Endothelial cell of umbilical vein (primary cell): ENCODE data around the gene FAM184B. TPM values are rescaled to one million over a fixed set of nuclear protein-coding genes. Genes with fewer than 3 reads are reported as not detected.

ENCODE experiments used
- BruUV-seq: library from RNA; stranded (reverse); fragments of 400-500 nt; replicated peaks from 2 replicates; lab custom pipeline; 2021; lab: Mats Ljungman, UMichigan
- CTCF ChIA-PET: fragments of 300-600, 350-600 bp; sonication (Branson Sonifier 250); formaldehyde crosslinking; loops from one replicate; lab custom pipeline; 2021; ENCODE audit warnings: antibody characterized with exemption, inconsistent platforms; lab: Charles Lee
- POLR2A ChIA-PET: fragments of 300-600, 350-600 bp; sonication (Branson Sonifier 250); formaldehyde crosslinking; loops from one replicate; lab custom pipeline; 2021; ENCODE audit warnings: antibody characterized with exemption, inconsistent platforms; lab: Charles Lee
- DNase-seq: peaks from one replicate; pipeline ENCODE4 v3.0.0-alpha.2; 2011; ENCODE audit warnings: low read depth, low spot score
- FAIRE-seq: peaks from 2 replicates; lab custom pipeline; 2011; peaks lifted over from hg19 to GRCh38; lab: Jason Lieb, UNC
- H2AFZ ChIP-seq: 2 replicates; pipeline ENCODE4 v1.6.0; 2012; ENCODE audit warnings: low read depth, low read length, control low read depth, inconsistent platforms
- H3K27ac ChIP-seq: 2 replicates; pipeline ENCODE4 v1.5.1; 2011; ENCODE audit warnings: low read depth, mild to moderate bottlenecking, control low read depth, low read length, moderate library complexity; ENCODE audit not compliant: insufficient read depth
- H3K27me3 ChIP-seq, 2 experiments: 2 replicates each; pipeline versions ENCODE4 v1.6.0 to v1.6.1; 2011; ENCODE audit warnings: low read length in 2 of 2, mixed read lengths in 1 of 2; ENCODE audit not compliant: control insufficient read depth in 2 of 2, insufficient read depth in 2 of 2
- H3K36me3 ChIP-seq, 2 experiments: 2 replicates in 1 of 2; 3 replicates in 1 of 2; pipeline ENCODE4 v1.5.1; 2011; ENCODE audit warnings: low read length in 2 of 2, mild to moderate bottlenecking in 1 of 2, moderate library complexity in 1 of 2; ENCODE audit not compliant: control insufficient read depth in 2 of 2, insufficient read depth in 2 of 2; ENCODE audit errors: extremely low read depth in 1 of 2
- H3K4me1 ChIP-seq: 3 replicates; pipeline ENCODE4 v1.5.1; 2011; ENCODE audit warnings: mild to moderate bottlenecking, low read length; ENCODE audit not compliant: control insufficient read depth, insufficient read depth; ENCODE audit errors: extremely low read depth
- H3K4me2 ChIP-seq: 2 replicates; pipeline ENCODE4 v1.6.1; 2011; ENCODE audit warnings: low read length, control low read depth, mixed read lengths; ENCODE audit not compliant: insufficient read depth
- H3K4me3 ChIP-seq, 3 experiments: fragments of 200-600 bp in 1 of 3; sonication (generic), shearing (Covaris generic) in 1 of 3; replicated peaks in 1 of 3; 2 replicates each; pipeline ENCODE4 v1.5.1; 2011 to 2016; ENCODE audit warnings: control low read depth in 3 of 3, low read length in 3 of 3, mild to moderate bottlenecking in 2 of 3, inconsistent platforms in 1 of 3, low read depth in 1 of 3, moderate library complexity in 1 of 3; ENCODE audit not compliant: insufficient read depth in 1 of 3
- H3K79me2 ChIP-seq: 2 replicates; pipeline ENCODE4 v1.6.0; 2012; ENCODE audit warnings: low read length, inconsistent platforms; ENCODE audit not compliant: control insufficient read depth, insufficient read depth
- H3K9ac ChIP-seq: replicated peaks from 2 replicates; pipeline ENCODE3; 2011; ENCODE audit warnings: low read length, control low read depth; ENCODE audit not compliant: insufficient read depth; ENCODE audit errors: extremely low read depth
- H3K9me1 ChIP-seq: replicated peaks from 3 replicates; pipeline ENCODE4 v1.6.0; 2011; ENCODE audit warnings: mild to moderate bottlenecking, low read length; ENCODE audit not compliant: control insufficient read depth, insufficient read depth; ENCODE audit errors: extremely low read depth
- H3K9me3 ChIP-seq: replicated peaks from 2 replicates; pipeline ENCODE4 v1.5.1; 2012; ENCODE audit warnings: low read length, inconsistent platforms; ENCODE audit not compliant: control insufficient read depth, insufficient read depth
- H4K20me1 ChIP-seq: replicated peaks from 2 replicates; pipeline ENCODE3; 2011; ENCODE audit warnings: mild to moderate bottlenecking, low read length; ENCODE audit not compliant: control insufficient read depth, insufficient read depth; ENCODE audit errors: extremely low read depth
- CTCF ChIP-seq, 2 donors: IDR thresholded peaks; 1 replicate in 1 of 2; 2 replicates in 1 of 2; pipeline ENCODE4 v1.5.1; 2011; ENCODE audit warnings: low read length in 2 of 2, mild to moderate bottlenecking in 2 of 2, moderate library complexity in 2 of 2, control low read depth in 1 of 2, inconsistent platforms in 1 of 2, low read depth in 1 of 2; ENCODE audit not compliant: insufficient read depth in 1 of 2; ENCODE audit errors: extremely low read depth in 1 of 2
- EZH2 ChIP-seq: IDR thresholded peaks from 2 replicates; pipeline ENCODE4 v1.6.1; 2012; ENCODE audit warnings: borderline replicate concordance, low read depth, mild to moderate bottlenecking, moderate library complexity, low read length, inconsistent platforms; ENCODE audit not compliant: severe bottlenecking
- FOS ChIP-seq: IDR thresholded peaks from 2 replicates; pipeline ENCODE4 v1.6.1; 2011; ENCODE audit warnings: mild to moderate bottlenecking, low read length, moderate library complexity, borderline replicate concordance; ENCODE audit not compliant: insufficient read depth
- GATA2 ChIP-seq: IDR thresholded peaks from 2 replicates; pipeline ENCODE4 v1.7.0; 2011; ENCODE audit warnings: low read depth, mild to moderate bottlenecking, moderate library complexity, mixed read lengths, low read length; ENCODE audit not compliant: insufficient read length, insufficient read depth
- JUN ChIP-seq: IDR thresholded peaks from 2 replicates; pipeline ENCODE4 v1.6.1; 2011; ENCODE audit warnings: borderline replicate concordance, low read depth; ENCODE audit not compliant: insufficient read length, insufficient read depth
- MYC ChIP-seq: IDR thresholded peaks from one replicate; pipeline ENCODE4 v1.6.1; 2011; ENCODE audit warnings: mild to moderate bottlenecking, low read depth, low read length
- POLR2A ChIP-seq: IDR thresholded peaks from 2 replicates; pipeline ENCODE4 v1.6.1; 2012; ENCODE audit warnings: low read depth, mild to moderate bottlenecking, control low read depth, low read length
- POLR2AphosphoS5 ChIP-seq: IDR thresholded peaks from 2 replicates; pipeline ENCODE4 v1.6.1; 2012; ENCODE audit warnings: low read depth, mild to moderate bottlenecking, control low read depth, low read length, moderate library complexity; ENCODE audit not compliant: insufficient read depth
- dilution Hi-C: fragments of 300-500 bp; cut with MboI; formaldehyde crosslinking; loops from one replicate; pipeline ENCODE4 v1.15.0; 2019; ENCODE audit warnings: low sequenced_read_pairs; ENCODE audit not compliant: extremely low pct_ligation_motif_present
- intact Hi-C: fragments of 100-400 bp; cut with micrococcal nuclease; formaldehyde crosslinking; loops from one replicate; pipeline ENCODE4 v1.10.0; 2022
- polyA plus RNA-seq, 4 experiments: library from polyadenylated mRNA; depleted of rRNA in 3 of 4; stranded (reverse) in 3 of 4; unstranded in 1 of 4; fragments of >200 nt; gene quantifications; 2 replicates each; pipeline versions ENCODE4 v1.2.1 to v1.2.3, GENCODE V29; 2011 to 2012; ENCODE audit warnings: missing spikeins in 1 of 4
- total RNA-seq: library from RNA; stranded (reverse); gene quantifications from 2 replicates; pipeline ENCODE4 v1.2.3, GENCODE V29; 2021
- TF ChIP-seq, protein P1 (sequence below): IDR thresholded peaks from 2 replicates; pipeline ENCODE4 v1.6.1; 2011; ENCODE audit not compliant: insufficient read depth, insufficient read length

FAM184B gene
- total and polyA plus RNA-seq, 2 donors (not counting 3 experiments of a cell fraction or from before 2014, with no cell fraction given): not detected

DNA sequence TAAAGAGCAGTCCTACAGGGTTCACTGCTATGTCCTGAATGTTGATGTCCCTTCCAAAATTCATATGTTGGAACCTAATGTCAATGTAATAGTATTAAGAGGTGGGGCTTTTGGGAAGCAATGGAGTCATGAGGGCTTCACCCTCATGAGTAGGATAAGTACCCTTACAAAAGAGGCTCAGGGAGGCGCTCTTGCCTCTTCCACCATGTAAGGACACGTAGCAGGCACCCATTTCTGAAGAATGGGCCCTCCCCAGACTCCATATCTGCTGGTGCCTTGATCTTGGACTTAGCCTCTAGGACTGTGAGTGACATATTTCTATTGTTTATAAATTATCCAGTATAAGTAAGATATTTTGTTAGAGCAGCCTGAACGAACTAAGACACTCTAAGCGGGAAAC, 151.2 kb downstream of the FAM184B start:
- H3K9me3 ChIP-seq: no peaks in the 10 kb centered on the region
- H3K36me3 ChIP-seq: peaks cover 28 to 41% of the 10 kb centered on the region in 2 experiments
- no peaks in the 10 kb centered on the region for H3K27me3 ChIP-seq
- DNase-seq: no peak
- H3K9me1 ChIP-seq: no peaks in the 10 kb centered on the region
- POLR2A ChIA-PET: no interaction called here
- no peak overlapping the region for H2AFZ ChIP-seq
- dilution Hi-C loops (no loop called here), intact Hi-C loops (no loop called here)
- H3K27ac ChIP-seq: no peak overlapping the region
- CTCF ChIA-PET: no interaction called here
- no peak overlapping the region for H3K4me3 ChIP-seq
- H3K79me2 ChIP-seq: peaks cover 4% of the 10 kb centered on the region
- TF ChIP-seq POLR2AphosphoS5 (no peak), FOS (no peak), GATA2 (no peak)
- TF ChIP-seq, protein P1, sequence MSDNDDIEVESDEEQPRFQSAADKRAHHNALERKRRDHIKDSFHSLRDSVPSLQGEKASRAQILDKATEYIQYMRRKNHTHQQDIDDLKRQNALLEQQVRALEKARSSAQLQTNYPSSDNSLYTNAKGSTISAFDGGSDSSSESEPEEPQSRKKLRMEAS: no peak
- peaks cover 2% of the 10 kb centered on the region for H4K20me1 ChIP-seq
- H3K9ac ChIP-seq: no peak overlapping the region
- no peaks in the 10 kb centered on the region for H3K4me1 ChIP-seq
- H3K4me2 ChIP-seq: no peak overlapping the region
- FAIRE-seq: no peak
- no TSS peak for BruUV-seq

GRCh38 chr4:17624821-17625220, 156.6 kb downstream of the FAM184B start:
- H3K4me2 ChIP-seq: no peak overlapping the region
- H3K9me3 ChIP-seq: no peaks in the 10 kb centered on the region
- H3K27ac ChIP-seq: no peak overlapping the region
- CTCF ChIA-PET: no interaction called here
- dilution Hi-C loops (no loop called here), intact Hi-C loops (no loop called here)
- DNase-seq (no peak), FAIRE-seq (no peak)
- H3K9me1 ChIP-seq: no peaks in the 10 kb centered on the region
- no peak overlapping the region for H3K4me3 ChIP-seq
- H3K4me1 ChIP-seq: no peaks in the 10 kb centered on the region
- H4K20me1 ChIP-seq: no peaks in the 10 kb centered on the region
- peaks cover 23% of the 10 kb centered on the region for H3K79me2 ChIP-seq
- POLR2A ChIA-PET: no interaction called here
- H3K9ac ChIP-seq: no peak overlapping the region
- H3K36me3 ChIP-seq: peaks cover 37 to 53% of the 10 kb centered on the region in 2 experiments
- no TSS peak for BruUV-seq
- no peaks in the 10 kb centered on the region for H3K27me3 ChIP-seq
- H2AFZ ChIP-seq: no peak overlapping the region
- TF ChIP-seq JUN (no peak), EZH2 (no peak), GATA2 (no peak), MYC (no peak), POLR2A (no peak), CTCF (IDR thresholded peaks at IDR 0.05; ENCODE audit: extremely low read depth in 1 of 2, insufficient read depth in 1 of 2, low read depth in 1 of 2, low read length in 2 of 2) (no peak), FOS (no peak), POLR2AphosphoS5 (no peak)
- TF ChIP-seq, protein P1: no peak
